Stimulated activated CD8-positive, alpha-beta memory T cell treated with anti-CD3 and anti-CD28 coated beads, Interleukin-15, amount 100 ng/mL, for 4 hours (primary cell): ENCODE results near the gene GALNT3.

ENCODE experiments used
- DNase-seq, 2 donors: peaks; one replicate each; pipeline ENCODE4 v3.0.0-alpha.2; 2020; ENCODE audit warnings: low read depth in 2 of 2

GALNT3 gene

DNA sequence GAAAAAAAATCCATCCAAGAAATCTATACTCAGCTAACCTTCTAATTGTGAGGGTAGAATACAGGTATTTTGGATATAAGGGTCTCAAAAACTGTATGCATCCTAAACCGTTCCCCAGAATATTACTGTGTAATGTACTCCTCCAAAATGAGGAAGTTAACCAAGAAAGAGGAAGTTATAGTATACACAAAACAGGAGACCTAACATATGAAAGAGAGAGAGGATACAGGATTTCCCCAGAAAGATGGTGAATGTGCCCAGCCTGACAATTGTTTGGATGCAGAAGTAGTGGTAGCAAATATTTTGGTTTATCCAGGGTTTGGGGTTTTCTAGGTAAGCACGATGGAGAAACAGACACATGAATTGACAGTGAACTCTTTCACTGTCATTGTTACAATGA, 50.6 kb downstream of the GALNT3 start:
- no peak for DNase-seq

DNA sequence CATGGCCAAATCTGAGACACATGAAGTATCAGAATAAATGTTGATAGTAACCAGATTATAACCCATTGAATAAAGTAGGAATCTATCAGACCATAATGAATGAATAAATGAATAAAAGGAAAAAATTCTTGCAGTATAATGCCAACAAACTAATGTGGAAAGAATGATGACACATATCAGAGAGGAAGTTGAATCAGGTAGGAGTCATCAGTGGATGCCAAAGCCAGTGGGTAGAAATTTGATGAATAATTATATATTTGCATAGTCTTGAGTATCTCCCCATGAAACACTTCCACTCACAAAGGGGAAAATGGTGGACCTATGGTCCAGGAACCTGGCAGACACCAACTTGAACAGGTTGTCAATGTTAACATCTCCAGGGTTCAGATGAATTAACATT, 68.6 kb downstream of the GALNT3 start:
- DNase-seq, result no peak

DNA sequence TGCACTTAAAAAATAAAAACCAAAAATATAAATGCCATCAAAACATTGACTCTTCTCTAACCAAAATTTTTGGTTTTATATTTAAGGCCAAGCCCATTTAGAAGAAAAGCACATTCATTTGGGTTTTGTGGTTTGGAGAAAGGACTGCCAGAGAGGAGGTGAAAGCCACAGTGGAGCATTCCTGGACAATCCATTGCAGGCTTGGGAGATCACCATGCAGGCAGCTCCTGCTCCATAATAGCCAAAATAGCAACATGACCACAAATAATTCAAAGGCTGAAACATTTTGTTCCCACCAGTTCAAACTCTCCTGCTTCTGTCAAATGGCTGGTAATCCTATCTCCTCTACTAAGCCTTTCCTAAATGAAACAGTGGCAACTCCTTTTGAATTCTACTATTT, 73.5 kb downstream of the GALNT3 start:
- no peak for DNase-seq

DNA sequence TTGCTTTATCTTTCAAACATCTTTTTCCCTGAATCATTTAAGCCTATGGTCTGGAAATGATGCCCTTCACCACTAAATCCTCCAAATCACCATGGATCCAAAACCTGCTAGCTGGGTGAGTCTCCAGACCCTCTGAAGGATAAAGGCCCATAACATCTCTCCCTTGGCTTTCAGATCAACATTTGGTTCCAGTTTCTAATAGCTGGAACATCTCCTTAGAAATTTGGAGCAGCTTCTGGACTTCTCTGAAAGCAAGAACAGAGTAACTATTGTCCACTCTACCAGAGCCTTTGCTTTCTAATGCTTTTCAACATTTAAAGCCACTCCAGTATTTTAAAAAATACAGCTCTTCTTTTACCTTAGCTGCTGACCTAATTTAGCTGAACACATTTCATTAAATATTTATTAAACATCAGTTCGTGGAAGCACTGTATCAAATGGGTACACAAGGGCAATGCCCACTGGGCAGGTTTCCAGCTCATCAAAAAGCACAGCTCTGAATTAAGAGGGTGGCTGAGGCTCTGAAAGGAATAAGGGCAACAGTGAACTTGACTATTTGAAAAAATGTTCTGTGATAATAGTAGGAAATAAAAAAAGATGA, 75.3 kb downstream of the GALNT3 start:
- DNase-seq, result no peak

DNA sequence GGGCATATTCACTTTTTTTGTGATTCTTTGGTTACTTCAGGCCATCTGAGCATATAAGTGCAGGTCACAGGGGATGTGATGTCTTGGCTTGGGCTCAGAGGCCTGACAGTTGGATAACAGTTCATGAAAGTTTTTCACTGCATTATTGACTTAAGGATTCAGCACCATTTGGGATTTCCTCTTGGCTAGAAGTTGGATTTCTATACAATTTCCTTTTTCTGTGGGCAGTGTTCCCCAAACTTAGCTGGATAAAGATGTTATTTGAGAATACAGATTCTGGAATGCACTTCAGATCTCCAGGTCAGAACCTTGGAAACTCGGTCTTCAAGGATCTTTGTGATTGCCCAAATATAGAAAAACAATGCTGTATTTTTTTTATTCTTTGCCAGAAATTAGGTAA, 78.0 kb downstream of the GALNT3 start:
- no peak for DNase-seq

DNA sequence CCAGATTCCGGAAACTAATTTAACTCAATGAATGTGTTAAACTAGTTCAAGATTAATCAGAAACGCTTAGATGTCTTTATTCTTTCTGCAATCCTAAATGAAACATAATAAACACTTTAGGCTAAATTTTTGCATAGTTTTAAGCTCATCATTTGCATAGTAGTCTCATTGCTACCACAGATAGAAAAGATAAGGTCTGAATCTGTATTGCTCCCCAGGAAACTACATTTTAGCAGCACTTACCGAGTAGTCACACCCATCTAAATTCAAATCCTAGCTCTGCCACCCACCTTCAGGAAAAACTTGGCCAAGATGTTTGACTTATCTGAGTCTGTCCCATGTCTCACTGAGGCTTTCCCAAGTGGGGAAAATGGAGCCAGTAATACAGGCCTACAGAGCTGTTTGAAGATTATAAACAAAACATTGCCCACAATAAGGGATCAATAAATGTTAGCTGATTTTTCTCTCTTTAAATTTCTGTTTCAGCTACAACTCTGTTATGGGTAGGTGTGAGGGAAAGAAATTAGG, 87.0 kb downstream of the GALNT3 start:
- DNase-seq, result no peak

DNA sequence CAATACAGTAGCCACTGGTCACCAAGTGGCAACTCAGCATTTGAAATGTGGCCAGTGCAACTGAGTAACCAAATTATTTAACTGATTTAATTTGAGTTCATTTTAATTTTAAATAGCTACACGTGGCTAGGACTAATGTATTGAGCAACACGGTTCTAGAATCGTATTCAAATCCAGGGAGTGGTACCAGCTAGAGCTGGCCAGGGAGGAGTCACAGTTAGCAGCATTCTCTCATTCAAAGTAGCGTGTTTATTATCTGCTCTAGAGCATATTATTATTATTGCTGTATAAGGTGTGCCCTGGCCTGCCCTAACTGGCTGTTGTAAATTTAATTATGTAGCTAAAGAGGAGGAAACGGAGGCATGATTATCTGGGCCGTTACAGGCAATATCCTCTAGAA, 92.9 kb downstream of the GALNT3 start:
- DNase-seq, result no peak

DNA sequence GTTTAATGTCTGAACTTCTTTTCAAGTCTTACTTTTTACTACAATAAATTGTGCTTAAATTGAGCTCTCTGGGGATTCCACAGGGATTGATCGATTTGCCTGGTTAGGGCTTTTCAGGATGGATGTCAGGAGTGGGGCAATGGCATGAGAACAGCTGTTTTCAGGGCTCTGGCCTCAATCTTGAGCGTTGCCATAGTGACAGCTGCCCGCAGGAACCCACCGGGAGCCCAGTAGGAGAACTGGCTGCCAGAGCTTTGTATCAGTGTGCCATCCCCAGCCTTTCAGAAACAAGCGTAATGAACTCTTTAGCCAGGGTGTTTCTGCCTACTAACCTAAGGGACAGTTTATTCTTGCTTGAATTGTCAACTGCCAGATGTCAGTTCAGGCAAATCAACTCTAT, 93.5 kb downstream of the GALNT3 start:
- no peak for DNase-seq

DNA sequence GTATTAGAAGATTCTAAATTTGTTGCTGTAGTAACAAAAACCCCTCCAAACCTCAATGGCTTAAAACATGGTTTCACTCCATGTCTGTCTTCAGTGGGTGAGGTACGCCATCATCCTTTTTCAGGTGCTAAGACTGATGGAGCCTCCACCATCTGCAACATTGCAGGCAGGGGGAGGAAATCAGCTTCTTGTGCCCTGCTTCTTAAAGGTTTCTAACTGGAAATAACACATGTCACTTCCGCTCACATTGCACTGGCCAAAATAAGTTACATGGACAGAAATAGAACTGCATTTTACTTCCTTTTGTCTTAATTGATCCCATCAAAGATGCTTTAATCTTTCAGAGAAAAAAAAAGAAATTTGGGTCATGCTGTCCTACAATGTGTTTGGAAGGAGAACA, 94.1 kb downstream of the GALNT3 start:
- DNase-seq, result no peak

DNA sequence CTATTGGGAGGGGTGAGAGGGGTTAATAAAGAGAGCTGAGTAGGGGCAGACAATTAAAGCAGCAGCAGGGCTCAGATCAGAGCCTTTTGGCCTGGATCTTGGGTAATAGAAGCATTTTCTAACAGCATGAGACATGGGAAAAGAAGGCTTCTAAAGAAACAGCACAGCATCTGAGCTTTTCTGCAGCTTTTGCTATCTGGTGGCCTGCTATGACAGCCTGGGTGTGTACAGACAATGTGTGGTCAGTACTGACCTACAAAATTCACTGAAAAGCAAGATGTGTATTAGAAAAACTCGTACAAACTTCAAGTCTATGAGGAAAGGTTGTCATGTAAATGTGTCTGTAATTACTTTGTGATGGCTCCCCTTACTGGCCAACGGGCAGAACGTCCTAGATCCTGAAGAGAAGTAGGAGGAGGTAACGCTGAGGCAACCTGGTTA, 95.6 kb downstream of the GALNT3 start:
- DNase-seq, result no peak

DNA sequence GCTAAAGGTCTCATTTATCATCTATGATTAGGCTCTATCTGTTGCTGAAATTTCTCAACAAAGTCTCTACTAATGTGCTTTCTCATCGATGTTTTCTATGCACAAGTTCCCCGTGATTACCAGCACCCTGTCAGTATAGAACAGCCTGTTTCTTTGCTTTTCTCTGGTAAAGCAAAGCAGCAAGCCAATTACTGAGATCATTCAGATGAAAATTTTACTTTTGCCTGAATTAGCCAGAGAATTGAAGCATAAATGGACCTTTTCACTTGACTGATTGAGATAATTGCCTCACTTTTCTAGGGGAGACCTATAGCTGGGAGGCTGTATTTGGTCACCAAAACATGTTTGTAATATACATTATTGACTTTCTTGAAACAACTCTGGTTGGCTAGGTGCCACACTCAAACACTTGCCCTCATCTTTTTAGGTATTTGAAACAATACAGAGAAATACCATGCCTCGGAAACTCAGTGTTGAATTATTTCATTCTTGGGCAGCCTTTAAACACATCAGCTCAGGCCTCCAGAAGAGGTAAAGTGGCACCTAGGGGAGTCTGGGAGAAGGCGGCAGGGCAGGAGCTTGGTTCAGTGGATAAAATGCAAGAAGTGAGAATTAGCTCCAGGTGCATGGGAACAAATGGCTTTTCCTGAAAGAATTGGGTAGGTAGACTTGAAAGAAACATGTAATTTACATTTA, 96.2 kb downstream of the GALNT3 start:
- DNase-seq, result no peak
